ENCODE data around the gene ABHD15. TPM values are rescaled to one million over a fixed set of nuclear protein-coding genes. Genes with fewer than 3 reads are reported as not detected.
"Not testable (repeated sequence)": the region's sequence is repeated elsewhere in the genome, so short reads cannot be mapped to it uniquely, and the experiment has no call there.

ABHD15 gene
- polyA plus RNA-seq, 10 donors: 3.1 to 5.1 (median 4.0) TPM

DNA sequence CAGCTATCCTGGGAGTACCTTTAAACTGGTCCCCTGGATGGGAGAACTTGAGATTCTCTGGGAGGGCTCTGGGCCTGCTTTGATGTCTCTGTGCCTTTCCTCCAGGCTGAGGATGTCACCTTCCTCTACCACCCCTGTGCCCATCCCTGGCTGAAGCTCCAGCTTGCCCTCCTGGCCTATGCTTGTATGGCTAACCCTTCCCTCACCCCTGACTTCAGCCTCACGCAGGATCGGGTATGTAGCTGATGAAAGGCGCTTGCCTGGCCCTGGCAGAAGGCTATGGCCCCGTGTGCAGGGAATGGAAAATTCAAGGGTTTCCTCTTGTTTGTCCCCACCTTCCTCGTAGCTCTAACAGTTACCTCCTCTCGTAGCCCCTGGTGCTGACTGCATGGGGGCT lies 4.6 kb upstream of the ABHD15 start:
- no peak for DNase-seq

DNA sequence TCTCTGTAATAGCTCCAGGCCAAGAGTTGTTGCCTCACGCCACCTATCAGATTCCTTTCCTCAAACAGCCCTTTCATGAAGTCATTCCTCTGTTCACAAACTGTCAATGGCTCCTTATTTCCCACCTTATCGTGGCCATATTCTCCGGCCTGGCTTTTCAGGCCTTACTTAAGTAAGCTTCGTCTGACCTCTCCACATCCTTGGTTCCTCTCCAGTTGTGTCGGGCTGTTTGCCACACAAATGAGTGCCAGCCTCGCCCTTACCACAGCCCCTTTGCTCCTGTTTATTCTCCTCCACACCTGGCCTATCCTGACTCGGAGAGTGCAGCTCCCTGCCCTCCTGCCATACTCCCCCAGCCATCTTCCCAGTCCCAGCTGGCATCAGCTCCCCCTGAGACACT lies 3.7 kb upstream of the ABHD15 start:
- no peak for DNase-seq

DNA sequence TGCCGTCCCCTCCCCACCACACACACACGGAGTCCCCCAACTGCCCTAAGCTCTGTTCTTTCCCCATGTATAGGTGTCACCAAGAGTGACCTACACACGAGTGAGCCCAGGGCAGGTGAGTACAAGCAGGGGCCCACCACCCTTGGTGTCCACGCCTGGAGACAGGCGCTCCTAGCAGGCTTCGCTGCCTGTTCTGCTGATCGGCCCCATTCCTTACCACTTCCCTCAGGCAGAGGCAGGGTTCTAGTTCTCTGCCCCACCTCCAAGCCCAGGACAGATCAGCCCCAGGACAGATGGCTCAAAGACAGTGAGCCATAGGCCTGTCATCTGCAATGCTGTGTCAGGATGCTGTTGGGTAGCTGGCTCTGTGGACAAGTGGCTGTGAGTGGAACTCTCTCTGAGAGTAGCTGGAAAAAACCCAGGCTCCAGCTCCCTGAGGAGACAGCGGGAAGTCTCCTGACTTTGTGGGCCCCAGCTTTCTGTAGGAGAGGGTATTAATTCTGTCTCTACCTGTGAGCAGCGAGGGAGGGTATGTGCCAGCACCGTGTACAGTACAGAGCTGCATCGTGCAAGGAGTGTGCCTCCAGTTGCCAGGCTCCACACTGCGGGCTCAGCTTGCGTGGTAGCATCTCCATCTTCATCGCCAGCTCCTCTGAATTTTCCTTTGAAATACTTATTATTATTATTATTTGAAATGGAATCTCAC lies 2.6 kb upstream of the ABHD15 start:
- no peak for DNase-seq

DNA sequence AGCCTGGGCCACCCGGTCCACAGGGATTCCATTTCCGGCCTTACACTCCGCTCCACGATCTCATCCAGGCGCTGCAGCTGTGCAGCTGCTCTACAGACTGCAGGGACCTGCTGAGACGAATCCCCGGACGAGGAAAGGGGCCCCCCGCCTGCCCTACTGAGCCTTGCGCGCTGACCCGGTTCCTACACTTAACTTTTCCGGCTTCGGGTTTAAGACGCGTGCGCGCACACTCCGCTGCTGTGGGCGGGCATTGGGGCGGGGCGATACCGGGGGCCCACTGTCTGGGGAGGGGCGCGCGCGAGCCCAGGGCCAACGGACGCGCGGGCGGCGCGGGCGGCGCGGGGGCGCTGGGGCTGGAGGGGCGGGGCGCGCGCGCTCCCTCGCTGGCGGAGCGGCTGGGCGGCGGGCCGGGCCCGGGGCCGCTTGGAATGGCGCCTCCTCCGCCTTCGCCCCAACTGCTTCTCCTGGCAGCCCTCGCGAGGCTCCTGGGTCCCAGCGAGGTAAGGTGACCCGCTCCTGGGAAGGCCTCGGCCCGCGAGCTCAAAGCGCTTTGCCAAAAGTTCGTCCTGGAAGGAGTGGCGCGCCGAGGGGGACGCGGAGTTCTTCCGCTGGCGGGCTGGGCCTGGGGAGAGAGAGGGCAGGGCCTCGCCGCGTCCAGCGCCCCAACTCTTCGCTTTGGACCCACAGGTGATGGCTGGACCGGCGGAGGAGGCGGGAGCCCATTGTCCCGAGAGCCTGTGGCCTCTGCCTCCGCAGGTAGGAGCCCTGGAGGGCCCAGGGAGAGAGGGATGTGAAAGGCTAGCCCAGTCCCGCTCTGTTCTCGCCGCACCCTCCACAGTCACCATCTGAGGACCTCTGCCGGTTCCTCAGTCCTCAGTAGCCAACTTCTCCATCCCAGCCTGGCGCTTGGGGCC lies 1.8 kb upstream of the ABHD15 start, which contains the start of gene TP53I13:
TSS of gene TP53I13 (plus strand) at position 371 of the 914 bp plus-strand sequence. CDS start at position 429, 58 bp downstream.
- DNase-seq: peak; percentile 85 to 93 (median 91)

DNA sequence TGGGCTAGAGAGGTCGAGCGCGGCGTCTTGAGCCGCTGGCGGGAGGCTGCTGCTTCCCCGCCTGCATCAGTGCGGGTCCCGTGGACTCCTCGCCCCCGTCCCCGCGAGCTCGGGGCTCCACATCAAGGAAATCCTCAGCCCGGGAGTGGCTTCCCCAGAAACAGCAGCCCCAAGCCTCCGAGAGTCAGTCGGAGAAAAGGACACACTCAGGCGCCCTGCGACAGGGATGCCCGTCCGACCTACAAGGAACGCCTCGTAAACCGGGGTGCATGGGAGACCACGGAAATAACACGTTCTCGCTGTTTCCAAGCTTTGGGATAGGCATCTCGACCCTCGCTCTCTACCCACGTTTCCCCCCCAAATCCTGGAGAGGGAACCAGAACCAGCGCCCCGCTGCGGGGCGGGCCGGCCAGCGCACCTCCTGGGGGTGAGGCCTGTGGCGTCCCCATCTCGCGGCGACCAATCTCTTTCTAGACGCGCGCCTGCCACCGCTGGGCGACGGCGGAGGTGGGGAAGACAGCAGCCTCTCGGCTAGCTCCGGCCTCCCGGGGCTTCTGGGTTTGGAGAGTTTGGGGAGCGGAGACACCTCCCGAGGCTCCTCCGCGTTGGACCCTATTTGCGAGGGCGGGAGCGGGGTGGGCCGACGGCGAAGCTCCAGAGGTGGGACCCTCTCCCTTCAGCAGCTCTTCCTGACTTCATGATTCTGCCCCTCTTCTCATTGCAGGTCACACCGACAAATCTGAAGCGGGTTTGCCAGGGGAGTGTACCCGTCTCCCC lies 905 bp upstream of the ABHD15 start:
- DNase-seq: peak in 2 of 3 donors; percentile 50 to 76

DNA sequence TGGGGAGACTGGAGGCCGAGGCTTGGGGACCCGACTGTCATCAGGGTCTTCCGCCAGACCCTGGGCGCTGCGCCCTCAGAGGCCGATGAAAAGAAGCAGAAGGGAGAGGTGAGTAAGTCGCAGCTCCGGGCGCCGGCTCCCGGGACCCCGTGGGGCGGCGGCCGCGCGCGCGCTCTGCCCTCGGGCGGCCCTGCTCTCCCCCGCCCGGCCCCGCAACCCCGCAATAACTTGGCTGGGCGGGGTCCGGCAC lies 392 bp upstream of the ABHD15 start:
- no peak for DNase-seq

DNA sequence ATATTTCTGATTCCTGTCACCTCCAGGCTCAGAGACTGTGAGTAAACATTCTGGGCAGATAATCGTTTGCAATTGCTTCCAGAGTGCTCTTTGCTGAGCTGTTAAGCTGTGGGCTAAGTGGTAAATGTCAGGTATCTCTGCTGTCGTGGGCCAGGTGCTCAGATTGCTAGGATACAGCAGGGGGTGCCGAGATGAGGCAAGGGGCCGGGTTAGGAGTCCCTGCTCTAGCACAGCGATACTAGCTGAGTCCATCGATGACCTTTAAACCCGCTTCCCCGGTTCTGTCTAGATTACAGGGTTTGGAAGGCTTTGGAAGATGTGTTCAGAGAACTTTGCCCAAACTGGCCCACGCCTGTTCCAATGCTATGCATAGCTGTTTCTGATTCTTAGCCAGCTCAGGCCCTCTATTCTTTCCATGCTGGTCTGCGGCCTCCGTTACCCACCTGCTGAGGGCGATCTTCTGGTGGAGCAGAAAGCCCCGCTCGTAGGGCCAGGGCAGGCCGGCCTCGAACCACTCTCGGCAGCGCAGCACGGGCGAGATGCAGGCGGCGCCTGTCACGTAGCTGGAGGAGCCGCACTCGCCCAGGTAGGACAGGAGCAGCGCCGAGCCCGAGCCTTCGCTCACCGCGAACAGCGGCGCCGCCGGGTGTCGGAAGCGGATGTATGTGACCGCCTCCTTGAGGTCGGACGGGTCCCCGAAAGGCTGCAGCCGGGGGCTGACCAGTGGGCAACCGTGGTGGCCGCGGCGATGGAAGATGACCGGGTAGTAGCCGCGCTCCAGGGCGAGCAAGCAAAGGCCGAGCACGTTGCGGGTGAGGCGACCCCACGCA lies 979 bp downstream of the ABHD15 start:
- DNase-seq: peak in 1 of 3 donors; percentile 49

DNA sequence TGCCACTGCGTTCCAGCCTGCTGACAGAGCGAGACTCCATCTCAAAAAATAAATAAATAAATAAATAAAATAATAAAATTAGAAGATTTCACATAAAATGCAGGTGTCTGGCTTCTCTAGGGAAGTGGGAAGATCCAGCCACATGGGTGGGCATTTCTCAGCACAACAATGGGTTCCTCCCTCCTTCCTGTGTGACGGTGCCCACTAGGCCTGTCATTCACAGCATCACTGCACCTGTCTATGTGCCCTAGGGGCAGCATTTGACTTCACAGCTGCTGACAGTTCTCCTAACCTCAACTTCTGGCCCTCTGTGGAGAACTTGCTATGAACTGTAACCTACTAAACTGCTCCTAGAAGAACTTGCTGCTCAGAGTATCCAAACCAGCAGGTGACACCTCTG lies 3.0 kb downstream of the ABHD15 start:
- no peak for DNase-seq

DNA sequence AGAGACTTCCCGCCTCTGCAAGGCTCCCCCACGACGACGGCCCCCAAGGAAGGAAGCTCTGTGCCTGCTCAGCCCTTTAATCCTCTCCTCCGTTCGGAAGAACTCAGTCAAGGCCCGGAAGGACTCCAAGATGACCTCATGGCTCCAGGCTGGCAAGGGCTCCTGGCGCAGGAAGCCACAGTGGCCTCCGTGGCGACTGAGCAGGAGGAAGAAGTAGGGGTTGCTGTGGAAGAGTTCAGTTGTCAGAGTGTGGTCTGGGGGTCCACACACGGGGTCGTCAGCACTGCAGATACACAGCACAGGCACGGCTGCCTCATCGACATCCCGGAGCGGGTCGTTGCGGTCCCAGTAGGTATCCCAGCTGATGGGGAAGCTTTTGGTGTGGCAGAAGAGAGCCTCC lies 4.2 kb downstream of the ABHD15 start:
- no peak for DNase-seq

DNA sequence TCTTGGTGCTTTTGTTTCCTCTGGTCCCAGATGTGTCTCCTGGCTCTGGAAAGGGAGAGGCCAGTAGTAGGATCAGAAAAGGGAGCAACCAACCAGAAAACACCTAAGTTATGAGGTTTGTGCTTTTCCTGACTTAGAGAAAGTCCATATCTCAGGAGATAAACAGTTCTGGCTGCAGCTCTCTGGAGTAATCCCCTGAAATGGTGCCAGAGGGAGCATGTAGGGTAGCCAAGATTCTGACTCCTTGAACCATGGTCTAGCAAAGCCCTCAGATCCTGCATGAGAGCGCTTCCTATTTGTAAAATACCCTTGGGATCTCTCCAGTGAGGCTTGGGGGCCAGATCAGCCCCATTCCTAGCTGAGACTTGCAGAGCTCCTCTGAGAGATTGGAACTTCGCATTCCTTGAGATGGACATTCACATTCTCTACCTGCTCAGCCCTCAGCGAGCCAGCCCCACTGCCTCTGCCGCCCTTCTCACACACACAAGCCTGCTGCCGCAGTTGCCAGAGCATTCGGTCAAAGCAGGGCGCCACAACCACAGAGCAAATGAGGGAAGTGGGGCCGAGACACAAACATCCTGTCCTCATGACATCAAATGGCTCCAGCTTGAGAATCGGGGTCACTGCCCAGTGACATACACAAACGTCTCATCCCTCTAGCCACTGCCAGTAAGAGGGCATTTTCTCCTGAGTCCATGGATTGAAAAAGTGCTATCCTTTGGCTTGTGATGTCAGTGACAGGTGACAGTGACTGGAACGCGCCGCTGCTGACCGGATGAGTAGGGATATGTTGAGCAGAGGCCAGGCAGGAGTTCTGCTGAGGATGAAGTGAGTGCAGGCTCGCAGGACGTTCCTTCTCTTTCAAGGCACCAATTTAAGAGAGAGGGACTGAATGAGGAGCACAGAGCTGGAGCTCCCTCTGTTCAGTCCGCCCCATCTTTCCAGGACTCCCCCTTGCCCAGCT lies 5.0 kb downstream of the ABHD15 start:
- no peak for DNase-seq

DNA sequence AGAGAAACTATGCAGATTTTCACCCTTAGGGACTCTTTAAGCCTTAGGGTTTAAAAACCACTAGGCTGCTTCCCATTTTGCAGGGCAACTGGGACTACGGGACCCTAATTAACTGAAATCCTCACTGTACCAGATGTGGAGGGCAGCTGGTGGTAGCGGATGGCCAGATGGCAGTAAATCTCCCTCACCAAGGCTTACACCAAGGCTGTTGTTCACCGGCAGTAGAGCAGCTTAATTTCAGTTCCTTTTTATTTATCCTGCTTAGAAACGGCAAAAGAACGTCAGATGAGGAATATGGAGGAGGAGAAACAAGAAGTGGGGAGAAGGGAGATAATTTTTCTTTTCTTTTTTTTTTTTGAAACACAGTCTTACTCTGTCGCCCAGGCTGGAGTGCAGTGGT lies 6.5 kb downstream of the ABHD15 start:
- DNase-seq: no peak

DNA sequence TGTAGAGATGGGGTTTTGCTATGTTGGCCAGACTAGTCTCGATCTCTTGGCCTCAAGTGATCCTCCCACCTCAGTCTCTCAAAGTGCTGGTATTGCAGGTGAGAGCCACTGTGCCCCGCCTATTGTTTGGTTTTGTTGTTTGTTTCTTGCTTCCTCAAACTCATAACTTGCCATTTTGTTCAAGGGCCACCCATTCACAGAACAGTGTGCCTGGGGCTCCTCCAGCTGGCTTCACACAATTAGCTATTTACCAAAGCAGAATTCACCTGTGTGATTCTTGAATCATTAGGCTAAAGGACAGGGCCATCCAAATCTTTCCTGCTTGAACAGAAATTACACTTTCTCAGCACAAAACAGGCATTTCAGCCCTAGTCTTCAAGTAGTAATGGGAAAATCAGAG lies 7.2 kb downstream of the ABHD15 start:
- no peak for DNase-seq

DNA sequence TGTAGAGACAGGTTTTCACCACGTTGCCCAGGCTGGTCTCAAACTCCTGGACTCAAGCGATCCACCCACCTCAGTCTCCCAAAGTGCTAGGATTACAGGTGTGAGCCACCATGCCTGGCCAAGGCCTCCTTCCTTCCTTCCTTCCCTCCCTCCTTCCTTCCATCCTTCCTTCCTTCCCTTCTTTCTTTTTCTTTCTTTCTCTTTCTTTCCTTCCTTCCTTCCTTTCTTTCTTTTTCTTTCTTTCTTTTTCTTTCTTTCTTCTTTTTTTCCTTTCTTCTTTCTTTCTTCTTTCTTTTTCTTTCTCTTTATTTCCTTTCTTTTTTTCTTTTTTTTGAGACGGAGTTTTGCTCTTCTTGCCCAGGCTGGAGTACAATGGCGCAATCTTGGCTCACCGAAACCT lies 8.7 kb downstream of the ABHD15 start:
- not testable (repeated sequence) for DNase-seq

DNA sequence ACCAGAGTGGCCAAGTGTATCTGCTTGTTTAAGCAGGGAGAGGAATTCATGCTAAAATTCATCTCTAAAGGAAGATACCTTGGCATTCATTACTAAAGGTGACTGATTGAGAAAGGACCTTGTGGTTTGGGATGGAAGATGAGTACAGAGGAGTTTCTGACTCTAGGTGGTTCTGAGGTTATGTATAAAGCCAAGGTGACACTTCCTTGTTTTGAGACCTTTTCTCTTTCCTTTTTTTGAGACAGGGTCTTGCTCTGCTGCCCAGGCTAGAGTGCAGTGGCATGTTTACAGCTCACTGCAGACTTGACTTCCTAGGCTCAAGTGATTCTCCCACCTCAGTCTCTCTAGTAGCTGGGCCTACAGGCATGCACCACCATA lies 9.1 kb downstream of the ABHD15 start:
- no peak for DNase-seq

DNA sequence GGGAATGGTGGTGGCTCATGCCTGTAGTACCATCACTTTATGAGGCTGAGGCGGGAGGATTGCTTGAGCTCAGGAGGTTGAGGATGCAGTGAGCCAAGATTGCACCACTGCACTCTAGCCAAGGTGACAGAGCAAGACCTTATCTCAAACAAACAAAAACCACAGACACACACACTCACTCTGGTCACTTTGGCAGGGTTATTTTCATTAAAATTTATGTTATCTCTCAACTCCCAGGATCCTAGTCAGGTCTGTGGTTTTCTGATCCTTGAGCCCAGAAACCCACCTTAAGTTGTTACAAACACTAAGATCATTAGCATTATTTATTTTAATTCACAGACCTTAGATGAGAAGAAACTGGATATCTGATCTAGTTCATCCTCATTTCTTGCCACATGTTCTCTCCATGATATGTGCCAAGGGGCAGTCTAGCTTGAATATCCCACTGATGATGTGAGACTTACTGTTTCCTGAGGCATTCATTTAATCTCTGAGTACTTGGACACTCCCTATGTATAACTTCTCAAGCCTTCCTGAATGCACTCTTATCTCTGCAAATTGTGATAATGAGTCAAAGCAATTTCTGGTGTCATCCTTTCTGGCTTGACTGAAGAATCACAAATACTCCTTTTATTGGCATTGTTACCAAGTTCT lies 9.6 kb downstream of the ABHD15 start:
- no peak for DNase-seq

DNA sequence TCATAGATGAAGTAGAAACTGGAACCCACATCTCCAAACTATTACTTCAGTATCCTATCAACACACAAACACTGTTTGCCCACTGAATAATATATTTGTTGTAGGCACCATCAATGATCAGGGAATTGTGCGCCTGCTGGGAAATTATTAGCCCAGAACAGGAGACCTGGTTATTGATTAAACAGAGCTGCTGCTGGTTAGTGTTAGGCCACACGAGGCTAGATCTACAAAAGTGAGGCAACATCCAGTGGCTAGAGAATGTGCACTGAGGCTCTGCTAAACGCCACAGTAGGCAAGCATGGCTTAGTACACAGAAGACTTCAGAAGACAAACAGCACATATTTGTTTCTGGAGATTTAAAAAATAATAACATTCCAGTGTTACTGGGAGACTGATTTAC lies 11.0 kb downstream of the ABHD15 start:
- DNase-seq: no peak

DNA sequence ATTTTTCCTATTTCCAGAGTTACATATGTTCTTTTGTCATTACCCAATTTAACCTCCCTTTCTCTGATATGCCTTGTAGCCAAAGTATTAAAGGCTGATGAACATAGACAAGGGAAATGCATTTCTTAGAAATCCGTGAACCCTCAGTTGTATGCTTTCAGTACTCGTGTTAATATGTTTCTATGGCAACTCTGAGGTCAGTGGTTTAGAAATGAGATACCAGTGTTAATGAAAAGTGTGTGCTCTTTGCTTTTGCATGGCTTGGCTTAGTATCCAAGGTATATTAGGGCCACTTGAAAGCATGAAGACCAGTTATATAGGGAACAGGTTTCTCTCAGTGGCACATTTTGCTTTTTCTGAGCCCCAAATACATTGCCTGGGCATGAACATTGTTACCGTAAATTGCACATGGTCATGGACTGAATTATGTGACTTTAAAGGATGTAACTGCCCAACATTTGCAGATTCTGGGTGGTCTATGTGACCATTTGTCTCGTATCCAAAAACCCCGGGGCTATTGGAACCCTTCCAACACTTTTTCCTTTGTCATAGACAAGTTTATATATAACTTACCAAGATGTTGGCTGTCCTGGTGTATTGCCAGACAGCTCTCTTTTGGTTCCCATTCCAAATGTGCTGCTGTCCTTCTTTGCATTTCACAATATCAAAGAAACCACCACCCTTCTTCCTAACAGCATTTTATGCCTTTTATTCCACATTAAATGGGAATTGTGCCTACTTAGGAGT lies 17.5 kb downstream of the ABHD15 start:
- DNase-seq: peak in 1 of 3 donors; percentile 49

DNA sequence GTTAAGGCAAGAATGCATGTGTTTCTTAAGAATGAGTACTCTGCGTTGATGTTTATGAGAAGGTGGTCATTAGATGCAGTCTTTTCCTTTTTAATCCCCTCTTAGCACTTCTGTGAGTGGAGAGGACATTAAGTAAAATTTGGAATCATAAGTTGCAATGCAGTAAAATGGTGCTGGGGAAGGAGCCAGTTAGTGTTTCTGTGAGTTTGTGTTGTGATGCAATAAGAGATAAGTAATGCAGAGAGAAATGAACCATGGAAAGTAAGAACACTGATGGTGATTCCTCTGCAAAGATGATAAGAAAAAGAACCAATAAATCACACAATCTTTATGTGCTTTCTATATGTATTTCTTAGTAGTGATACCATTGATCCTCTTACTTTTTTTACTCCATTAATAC lies 20.0 kb downstream of the ABHD15 start:
- DNase-seq: no peak

DNA sequence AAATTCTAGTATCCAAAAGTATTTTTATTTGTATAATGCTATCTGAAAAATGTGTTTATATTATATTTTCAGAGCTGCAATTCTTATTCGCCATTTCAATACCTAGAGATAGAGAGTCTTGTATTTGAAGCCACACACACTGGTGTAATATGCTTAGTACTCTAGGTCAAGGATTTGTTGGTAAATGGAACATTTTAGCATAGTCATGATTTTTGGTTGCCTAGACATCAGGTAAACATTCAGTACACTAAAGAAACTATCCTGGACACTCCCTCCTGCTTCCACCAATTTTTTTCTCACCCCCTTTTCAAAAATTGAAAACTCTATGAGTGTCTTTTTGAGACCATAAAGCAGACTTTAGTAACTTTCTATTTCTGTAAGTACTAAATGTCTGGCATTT lies 20.8 kb downstream of the ABHD15 start:
- DNase-seq: no peak

Measured in muscle of back (tissue), 11 donors.